ENCODE data around the gene ZNF652.
A peak's percentile ranks its signal among the peaks of the same experiment; 100 is the strongest.

ZNF652 gene

DNA sequence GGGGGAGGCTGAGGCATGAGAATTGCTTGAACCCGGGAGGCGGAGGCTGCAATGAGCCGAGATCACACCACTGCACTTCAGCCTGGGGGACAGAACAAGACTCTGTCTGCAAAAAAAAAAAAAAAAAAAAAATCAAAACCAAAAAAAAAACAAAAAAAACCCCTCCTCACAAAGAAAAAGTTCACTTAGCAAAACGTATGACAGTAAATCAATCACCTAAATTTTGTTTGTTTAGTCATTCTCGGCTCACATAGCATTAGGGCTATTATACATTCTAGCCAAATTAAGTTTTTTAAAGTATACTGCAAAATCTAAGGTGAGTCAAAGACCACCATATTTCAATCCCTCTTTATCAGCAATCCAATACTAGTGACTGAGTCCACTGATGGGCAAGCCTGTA lies 5.7 kb downstream of the ZNF652 start:
- DNase-seq = no peak

DNA sequence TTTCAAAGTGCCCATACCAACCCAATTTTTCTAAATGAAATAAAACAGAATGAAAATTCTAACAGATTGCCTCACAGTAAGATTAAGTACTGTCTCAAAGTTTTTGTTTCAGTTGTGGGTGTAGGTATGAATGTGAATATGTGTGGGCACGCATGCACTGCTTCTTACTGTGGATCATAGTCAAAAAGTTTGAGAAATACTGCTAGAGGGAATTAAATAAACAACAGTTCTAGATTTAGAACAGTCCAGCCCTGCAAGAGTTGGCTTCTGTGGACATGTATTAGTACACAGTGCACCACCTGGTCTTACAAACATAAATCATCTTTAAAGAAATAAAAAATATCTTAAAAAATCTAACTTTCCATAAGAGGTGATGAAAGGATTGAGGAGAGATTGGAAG lies 8.4 kb downstream of the ZNF652 start:
- DNase-seq = no peak

GRCh38 chr17:49352587-49353154 lies 9.4 kb downstream of the ZNF652 start:
- no peak for DNase-seq

DNA sequence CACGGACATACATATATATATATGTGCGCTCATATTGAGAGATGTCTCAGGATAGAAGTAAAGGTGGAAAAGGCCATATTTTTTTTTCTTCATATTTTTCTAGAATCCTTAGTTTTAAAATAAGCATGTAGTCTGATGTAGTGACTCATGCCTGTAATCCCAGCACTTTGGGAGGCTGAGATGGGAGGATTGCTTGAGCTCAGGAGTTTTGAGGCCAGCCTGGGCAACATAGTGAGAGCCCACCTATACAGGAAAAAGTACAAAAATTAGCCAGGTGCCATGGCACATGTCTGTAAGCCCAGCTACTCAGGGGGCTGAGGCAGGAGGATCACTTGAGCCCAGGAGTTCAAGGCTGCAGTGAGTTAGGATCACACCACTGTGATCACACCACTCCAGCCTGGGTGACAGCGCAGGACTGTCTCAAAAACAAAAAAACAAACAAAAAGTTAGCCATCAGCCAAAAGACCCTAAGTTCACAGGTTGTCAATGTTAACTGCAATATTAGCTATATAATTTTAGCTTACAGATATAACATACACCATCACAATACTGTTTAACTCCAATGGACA lies 10.4 kb downstream of the ZNF652 start:
- no peak for DNase-seq

DNA sequence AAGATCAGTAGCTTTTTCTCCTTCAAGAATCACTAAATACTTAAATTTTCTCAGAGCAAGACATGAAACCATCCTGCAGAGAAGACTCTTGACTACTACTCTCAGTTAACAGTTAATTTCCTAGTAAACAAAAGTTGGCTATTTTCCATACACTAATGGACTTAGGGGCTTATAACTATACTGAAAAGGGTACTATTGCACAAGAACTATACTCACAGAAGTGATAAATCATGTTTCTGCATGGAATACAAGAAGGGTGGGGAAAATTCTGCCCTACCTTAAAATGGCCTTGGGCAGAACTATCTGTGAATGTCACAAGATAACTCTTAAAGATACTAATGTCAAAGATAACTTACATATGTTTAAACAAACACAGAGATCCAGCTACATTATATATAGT lies 12.5 kb downstream of the ZNF652 start:
- DNase-seq = no peak

DNA sequence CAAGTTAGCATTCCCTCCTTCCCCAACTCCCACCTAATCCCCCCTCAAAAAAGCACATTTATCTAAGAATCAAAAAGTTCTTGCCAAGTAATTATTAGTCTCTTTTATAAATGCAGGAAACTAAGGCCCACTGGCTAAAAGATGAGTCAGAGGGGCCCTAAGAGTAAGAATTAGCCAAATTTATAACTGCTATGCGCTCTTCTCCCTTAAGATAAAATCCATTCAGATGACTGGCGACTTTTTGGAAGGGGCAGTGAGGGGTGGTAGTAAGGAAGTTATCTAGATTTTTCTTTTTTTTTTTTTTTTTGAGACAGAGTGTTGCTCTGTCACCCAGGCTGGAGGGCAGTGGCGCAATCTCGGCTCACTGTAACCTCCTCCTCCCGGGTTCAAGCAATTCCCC lies 17.1 kb downstream of the ZNF652 start:
- no peak for DNase-seq

DNA sequence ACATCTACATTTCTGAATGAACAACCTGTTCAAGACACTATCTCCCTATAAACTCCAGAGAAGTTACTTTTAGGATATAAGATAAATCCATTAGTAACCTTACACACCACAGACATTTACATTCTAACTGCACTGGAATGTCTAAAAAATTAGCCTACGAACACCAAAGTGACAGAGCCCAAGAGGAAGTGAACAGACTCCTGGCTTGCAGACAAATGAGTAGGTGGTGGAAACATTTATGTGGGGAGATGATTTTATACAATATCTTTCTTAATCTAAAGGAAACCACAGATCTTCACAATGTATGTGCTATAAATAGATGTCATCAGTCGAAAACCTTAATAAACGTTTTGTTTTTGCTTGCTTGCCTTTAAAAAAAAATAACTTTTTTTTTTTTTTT lies 18.8 kb downstream of the ZNF652 start:
- DNase-seq = no peak

DNA sequence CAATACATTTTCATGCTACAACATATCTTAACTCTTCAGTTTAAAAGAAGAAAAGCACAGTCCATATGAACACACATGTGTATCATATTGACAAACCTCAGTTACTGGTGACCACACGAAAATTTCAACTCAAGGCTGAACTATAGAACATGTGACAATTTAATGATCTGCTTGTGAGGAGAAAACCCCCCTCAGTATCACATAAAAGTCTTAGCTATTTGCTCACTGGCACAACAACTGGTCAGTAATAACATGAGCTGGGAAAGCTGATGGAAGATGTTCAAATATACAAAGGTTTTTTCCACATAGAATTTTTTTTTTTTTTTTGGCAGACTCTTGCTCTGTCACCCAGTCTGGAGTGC lies 19.5 kb downstream of the ZNF652 start:
- no peak for DNase-seq

DNA sequence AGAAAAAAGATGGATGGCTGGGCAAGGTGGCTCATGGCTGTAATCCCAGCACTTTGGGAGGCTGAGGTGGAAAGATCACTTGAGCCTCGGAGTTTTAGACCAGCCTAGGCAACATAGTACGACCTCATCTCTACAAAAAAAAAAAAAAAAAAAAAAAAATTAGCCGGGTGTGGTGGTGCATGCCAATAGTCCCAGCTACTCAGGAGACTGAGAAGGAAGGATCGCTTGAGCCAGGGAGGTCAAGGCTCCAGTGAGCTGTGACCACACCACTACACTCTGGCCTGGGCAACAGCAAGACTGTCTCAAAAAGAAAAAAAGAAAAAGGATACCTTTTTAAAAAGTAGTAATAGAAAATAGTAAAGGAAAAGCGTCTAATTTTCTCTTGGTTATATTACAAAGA lies 20.7 kb downstream of the ZNF652 start:
- no peak for DNase-seq

DNA sequence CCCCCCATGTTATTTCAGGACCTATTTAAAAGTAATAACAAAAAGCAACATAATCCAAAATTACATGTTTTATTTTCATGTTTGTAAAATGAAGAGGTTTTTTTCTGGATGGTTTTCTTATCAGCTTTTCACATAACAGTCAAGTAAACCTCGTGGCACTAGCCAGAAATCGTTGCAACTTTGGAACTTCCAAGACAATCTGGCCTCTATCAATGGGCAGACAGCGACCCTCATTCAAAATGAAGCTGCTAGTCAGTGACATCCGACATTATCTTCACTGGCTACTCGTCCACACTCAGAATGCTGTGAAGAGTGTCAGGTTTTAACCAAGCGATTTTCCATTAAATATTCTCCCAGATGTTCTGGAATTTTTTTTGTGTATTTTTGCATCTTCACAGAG lies 22.7 kb downstream of the ZNF652 start:
- no peak for DNase-seq

DNA sequence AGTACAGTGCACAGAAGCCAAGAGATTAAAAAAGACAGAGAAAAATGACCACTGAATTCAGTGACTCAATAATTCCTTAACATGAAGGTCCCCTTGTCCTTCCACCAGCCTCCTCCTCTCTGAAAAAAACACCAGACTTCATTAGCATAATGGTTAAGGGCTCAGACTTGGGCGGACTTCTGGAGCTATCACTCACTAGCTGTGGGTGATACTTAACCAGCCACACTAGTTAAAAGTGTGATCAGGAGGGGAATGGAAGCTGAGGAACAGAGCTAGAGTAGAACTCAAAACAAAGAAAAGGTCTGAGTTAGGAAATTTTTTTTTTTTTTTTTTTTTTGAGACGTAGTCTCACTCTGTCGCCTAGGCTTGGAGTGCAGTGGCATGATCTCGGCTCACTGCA lies 23.2 kb downstream of the ZNF652 start:
- DNase-seq = no peak

- DNase-seq = no peak
Observed at GRCh38 chr17:49337884-49338283, 24.2 kb downstream of the ZNF652 start.

- DNase-seq = no peak
Observed at GRCh38 chr17:49334744-49335512, 27.1 kb downstream of the ZNF652 start.

DNA sequence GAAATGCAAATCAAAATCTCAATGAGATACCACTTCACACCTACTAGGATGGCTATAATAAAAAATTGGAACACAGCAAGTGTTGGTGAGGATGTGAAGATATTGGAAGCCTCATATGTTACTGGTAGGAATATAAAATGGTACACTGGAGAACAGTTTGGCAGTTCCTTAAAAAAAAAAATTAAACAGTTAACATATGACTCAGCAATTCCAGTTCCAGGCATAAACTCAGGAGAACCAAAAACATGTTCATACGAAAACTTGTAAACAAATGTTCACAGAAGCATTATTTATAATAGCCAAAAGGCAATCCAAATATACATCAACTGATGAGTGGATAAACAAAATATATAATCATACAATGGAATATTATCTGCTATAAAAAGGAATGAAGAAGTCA lies 28.2 kb downstream of the ZNF652 start:
- DNase-seq = no peak

DNA sequence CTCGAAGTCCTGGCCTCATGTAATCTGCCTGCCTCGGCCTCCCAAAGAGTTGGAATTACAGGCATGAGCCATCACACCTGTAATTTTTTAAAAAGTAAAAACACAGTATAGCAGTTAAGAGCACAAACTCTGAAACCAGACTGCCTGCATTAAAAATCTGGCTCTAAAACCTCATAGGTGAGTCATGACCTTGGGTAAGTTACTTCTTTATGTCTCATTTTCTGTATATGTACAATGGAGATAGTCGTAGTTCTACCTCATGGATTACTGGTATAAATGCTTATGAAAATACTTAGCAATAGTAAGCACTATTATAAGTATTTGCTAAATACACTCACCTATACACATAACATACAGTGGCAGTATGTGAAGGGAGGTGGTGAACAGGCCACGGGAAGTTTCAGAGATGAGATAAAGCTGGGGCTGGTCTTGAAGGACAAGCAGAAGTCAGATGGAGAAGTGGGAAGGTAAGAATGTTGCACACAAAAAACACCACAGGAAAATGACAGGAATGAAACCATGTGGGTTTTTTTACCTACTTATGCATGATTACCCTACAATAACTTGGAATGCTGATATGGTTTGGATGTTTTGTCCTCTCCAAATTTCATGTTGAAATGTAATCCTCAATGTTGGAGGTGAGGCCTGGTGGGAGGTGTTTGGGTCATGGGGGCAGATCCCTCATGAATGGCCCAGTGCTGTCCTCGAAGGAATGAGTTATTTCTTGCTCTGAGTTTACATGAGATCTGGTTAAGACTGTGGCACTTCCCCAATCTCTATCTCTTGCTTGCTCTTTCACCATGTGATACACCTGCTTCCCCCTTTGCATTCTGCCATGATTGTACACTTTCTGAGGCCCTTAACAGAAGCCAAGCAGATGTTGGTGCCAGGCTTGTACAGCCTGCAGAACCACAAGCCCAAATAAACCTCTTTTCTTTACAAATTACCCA lies 33.9 kb downstream of the ZNF652 start:
- DNase-seq = no peak

GRCh38 chr17:49325980-49326379 lies 36.1 kb downstream of the ZNF652 start:
- DNase-seq = no peak

GRCh38 chr17:49318435-49318965 lies 43.5 kb downstream of the ZNF652 start:
- DNase-seq = no peak

GRCh38 chr17:49316889-49317675 lies 45.0 kb downstream of the ZNF652 start:
- no peak for DNase-seq

DNA sequence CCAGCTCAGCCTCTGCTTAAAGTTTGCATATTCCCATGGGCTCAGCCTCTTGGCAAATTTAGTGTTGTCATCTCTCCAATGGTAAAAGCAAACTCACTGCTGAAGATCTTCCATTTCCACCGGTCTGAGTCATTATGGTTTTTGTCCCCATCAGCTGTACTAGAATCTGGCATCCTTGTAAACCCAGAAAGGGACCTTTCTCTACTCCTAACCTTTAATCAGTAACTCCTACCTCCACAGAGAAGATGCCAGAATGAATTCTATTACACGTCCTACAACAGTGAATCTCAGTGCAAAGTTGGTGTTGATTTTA lies 45.8 kb downstream of the ZNF652 start:
- DNase-seq = no peak

- peak; percentile 56 to 72 for DNase-seq
Observed at GRCh38 chr17:49315551-49316257, 46.3 kb downstream of the ZNF652 start.

DNA sequence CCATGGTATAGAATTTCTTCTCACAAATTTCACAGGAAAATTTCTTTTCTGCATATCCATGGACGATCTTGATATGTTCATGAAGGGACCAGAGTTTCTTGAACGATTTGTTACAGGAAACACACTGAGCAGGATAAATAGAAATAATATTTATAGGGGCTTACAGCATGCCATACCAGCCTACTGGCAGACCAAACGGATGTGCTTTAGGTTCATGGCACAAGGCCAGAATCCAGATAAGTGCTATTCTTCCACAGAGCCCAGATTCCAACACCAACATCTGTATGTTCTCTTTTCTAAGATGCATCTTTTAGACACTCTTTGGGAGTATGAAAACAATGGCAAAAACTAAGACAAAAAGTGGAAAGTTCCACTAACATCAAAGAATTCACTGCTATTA lies 49.3 kb downstream of the ZNF652 start:
- no peak for DNase-seq

DNA sequence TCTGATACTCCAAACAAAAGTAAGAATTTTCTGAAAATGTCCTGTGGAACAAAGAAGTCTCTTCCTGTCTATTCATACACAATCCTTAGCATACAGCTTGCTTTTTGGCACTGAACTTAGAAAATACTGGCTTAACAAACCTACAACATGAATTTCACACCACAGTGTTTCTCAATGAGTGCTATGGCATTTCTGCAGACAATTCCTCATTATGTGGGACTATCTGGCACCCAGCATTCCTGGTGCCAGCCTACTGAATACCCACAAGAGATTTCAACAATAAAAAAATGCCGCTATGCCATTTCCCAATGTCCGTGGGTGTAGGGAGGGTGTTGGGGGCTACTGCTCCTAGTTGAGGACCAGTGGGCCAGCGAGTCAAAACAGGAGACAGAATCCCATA lies 62.1 kb downstream of the ZNF652 start:
- no peak for DNase-seq

All from stimulated activated CD4-positive, alpha-beta T cell treated with anti-CD3 and anti-CD28 coated beads, Interleukin-2, amount 100 ng/mL, for 48 hours (primary cell).